Measurements from ENCODE around the gene FBF1. TPM values are rescaled to one million over a fixed set of nuclear protein-coding genes. Genes with fewer than 3 reads are reported as not detected.

The FBF1 gene
- total and polyA plus RNA-seq, 2 of the 8 experiments (the other 6 are each of a cell fraction or from before 2014, with no cell fraction given), result 8.1 to 13.1 TPM

DNA sequence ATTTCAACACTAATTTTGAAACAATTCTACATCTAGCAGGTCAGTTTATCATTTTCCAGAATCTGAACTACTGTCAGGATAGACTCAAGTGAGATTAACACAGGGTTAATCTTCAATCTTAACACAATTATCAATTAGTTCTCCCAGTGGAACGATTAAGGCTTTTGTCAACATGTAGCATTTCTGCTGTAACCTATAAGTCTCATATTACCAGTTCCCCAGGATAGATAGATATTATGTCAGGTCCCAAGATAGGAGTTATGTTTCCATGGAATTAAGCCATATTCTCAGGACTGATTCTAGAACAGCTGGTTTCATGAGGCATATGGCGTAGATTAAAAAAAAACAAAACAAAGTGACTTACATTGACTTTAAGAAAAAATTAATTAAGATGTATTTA, 4.4 kb upstream of the FBF1 start:
- H3K27ac ChIP-seq (ENCODE audit: low read depth, low read length), result no peak overlapping the region
- H3K4me2 ChIP-seq (ENCODE audit: insufficient read depth in 1 of 2, low read depth in 2 of 2, low read length in 2 of 2), result no peak overlapping the region
- no peak for DNase-seq (ENCODE audit: low read depth in 1 of 2, low spot score in 2 of 2)
- peaks cover 0 to 3% (median 2%) of the 10 kb centered on the region in 4 experiments; a peak in 3 of 7 replicates for H3K4me1 ChIP-seq (replicated peaks in 1 of 4; ENCODE audit: control insufficient read depth in 3 of 4, insufficient read depth in 4 of 4, low read length in 3 of 4)
- H3K36me3 ChIP-seq (ENCODE audit: control insufficient read depth in 2 of 4, insufficient read depth in 4 of 4, low read length in 3 of 4), result peaks cover 8 to 42% (median 17%) of the 10 kb centered on the region in 4 experiments
- no peak overlapping the region for H3K4ac ChIP-seq (replicated peaks; ENCODE audit: insufficient read length, low read depth, low read length)
- H2AFZ ChIP-seq (ENCODE audit: low read length), result no peak overlapping the region
- no peaks in the 10 kb centered on the region for H3K79me2 ChIP-seq (ENCODE audit: control insufficient read depth in 1 of 2, insufficient read depth in 2 of 2, low read length in 2 of 2)
- FAIRE-seq, result no peak
- H3K9ac ChIP-seq (replicated peaks in 1 of 4; ENCODE audit: extremely low read depth in 1 of 4, low read depth in 3 of 4, low read length in 3 of 4), result no peak overlapping the region
- no peaks in the 10 kb centered on the region for H4K20me1 ChIP-seq (replicated peaks in 1 of 2; ENCODE audit: control insufficient read depth in 1 of 2, insufficient read depth in 2 of 2, low read length in 2 of 2)
- no peak overlapping the region for H4K5ac ChIP-seq (ENCODE audit: insufficient read length, low read depth, low read length)
- ChIA-PET CTCF (ENCODE audit: partially characterized antibody) (interaction anchor here (0.9 to 1.6 kb wide), 6 partner anchors 9 to 334 kb away, joined by 3 to 8 read pairs (median 4); partner anchors contain the start of gene CDK3), POLR2A (ENCODE audit: partially characterized antibody) (no interaction called here)
- H3K9me3 ChIP-seq (ENCODE audit: insufficient read depth in 2 of 2, low read depth in 1 of 2, low read length in 1 of 2), result no peaks in the 10 kb centered on the region
- peaks cover 4% of the 10 kb centered on the region; the same call in 1 of the 2 replicates for H3K23me2 ChIP-seq (ENCODE audit: low read depth, low read length)
- no peak overlapping the region for H3K18ac ChIP-seq (ENCODE audit: extremely low read depth, low read length)
- H3K23ac ChIP-seq (ENCODE audit: insufficient read length), result no peak overlapping the region
- no peak overlapping the region for H2BK5ac ChIP-seq (ENCODE audit: low read depth, low read length)
- no peak overlapping the region for H2BK20ac ChIP-seq (ENCODE audit: low read length)
- no peaks in the 10 kb centered on the region for H3K27me3 ChIP-seq (replicated peaks in 1 of 4; ENCODE audit: control insufficient read depth in 3 of 4, extremely low read depth in 1 of 4, insufficient read depth in 3 of 4, low read length in 3 of 4)
- H3K4me3 ChIP-seq (ENCODE audit: extremely low read depth in 1 of 4, insufficient read depth in 2 of 4, low read depth in 3 of 4, low read length in 4 of 4), result no peak overlapping the region
- no peaks in the 10 kb centered on the region for H3K79me1 ChIP-seq (ENCODE audit: low read depth, low read length)
- no peak overlapping the region for H2AK5ac ChIP-seq (ENCODE audit: low read depth, low read length)
- no peak overlapping the region for H4K8ac ChIP-seq (ENCODE audit: extremely low read depth, insufficient read depth, low read length)
- TF ChIP-seq RNF2 (IDR thresholded peaks at IDR 0.05; ENCODE audit: borderline replicate concordance, low read depth, low read length, missing control alignments, poor library complexity, severe bottlenecking), result no peak
- TF ChIP-seq SIN3A (conservative IDR thresholded peaks at IDR 0.05 in 1 of 2, IDR thresholded peaks at IDR 0.05 in 1 of 2; ENCODE audit: low read depth in 1 of 2, low read length in 2 of 2), result no peak
- no peak for TF ChIP-seq KDM1A (IDR thresholded peaks at IDR 0.05; ENCODE audit: borderline replicate concordance, low read length)
- TF ChIP-seq SP1 (IDR thresholded peaks at IDR 0.05; ENCODE audit: low read depth, low read length), result no peak
- no peak for TF ChIP-seq SAP30 (IDR thresholded peaks at IDR 0.05; ENCODE audit: insufficient read depth, insufficient replicate concordance, low read length)
- TF ChIP-seq MAFK (IDR thresholded peaks at IDR 0.05; ENCODE audit: low read depth, low read length), result no peak
- TF ChIP-seq TEAD4 (IDR thresholded peaks at IDR 0.05; ENCODE audit: low read depth, low read length), result no peak
- TF ChIP-seq, protein P1, sequence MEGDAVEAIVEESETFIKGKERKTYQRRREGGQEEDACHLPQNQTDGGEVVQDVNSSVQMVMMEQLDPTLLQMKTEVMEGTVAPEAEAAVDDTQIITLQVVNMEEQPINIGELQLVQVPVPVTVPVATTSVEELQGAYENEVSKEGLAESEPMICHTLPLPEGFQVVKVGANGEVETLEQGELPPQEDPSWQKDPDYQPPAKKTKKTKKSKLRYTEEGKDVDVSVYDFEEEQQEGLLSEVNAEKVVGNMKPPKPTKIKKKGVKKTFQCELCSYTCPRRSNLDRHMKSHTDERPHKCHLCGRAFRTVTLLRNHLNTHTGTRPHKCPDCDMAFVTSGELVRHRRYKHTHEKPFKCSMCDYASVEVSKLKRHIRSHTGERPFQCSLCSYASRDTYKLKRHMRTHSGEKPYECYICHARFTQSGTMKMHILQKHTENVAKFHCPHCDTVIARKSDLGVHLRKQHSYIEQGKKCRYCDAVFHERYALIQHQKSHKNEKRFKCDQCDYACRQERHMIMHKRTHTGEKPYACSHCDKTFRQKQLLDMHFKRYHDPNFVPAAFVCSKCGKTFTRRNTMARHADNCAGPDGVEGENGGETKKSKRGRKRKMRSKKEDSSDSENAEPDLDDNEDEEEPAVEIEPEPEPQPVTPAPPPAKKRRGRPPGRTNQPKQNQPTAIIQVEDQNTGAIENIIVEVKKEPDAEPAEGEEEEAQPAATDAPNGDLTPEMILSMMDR (IDR thresholded peaks at IDR 0.05; ENCODE audit: control extremely low read depth in 1 of 3, insufficient read depth in 1 of 3, low read depth in 1 of 3, low read length in 3 of 3), result no peak
- no peak for TF ChIP-seq FOSL1 (IDR thresholded peaks at IDR 0.05; ENCODE audit: insufficient read depth, low read depth, low read length)
- 88% methylated on average over 2 of the region's 2 CpGs; no CpG with 5 or more reads in 1 of the 2 experiments for WGBS, 2 experiments (ENCODE audit: extremely low coverage in 1 of 2, insufficient coverage in 1 of 2, insufficient read length in 1 of 2, insufficient replicate concordance in 2 of 2, low coverage in 1 of 2, low lambda C conversion rate in 2 of 2, missing lambda C conversion rate in 1 of 2)
- H3K14ac ChIP-seq (ENCODE audit: insufficient read length), result no peak overlapping the region
- no peak overlapping the region for H2BK120ac ChIP-seq (replicated peaks; ENCODE audit: low read depth, low read length)
- H2BK12ac ChIP-seq (ENCODE audit: low read depth, low read length), result no peak overlapping the region
- no peak overlapping the region for H2BK15ac ChIP-seq (ENCODE audit: low read length)
- H4K91ac ChIP-seq (replicated peaks; ENCODE audit: insufficient read length, low read length), result no peak overlapping the region
- no peak overlapping the region for H3K56ac ChIP-seq (replicated peaks; ENCODE audit: insufficient read length, low read depth, low read length)
